Activated CD4-positive, CD25-positive, alpha-beta regulatory T cell treated with anti-CD3 and anti-CD28 coated beads, Interleukin-2, amount 50 U/mL, for 24 hours (primary cell): ENCODE measurements around the gene TP53.

ENCODE experiments used
- ATAC-seq, 2 donors: fragments of 150-1000 bp; cut with Tn5 transposase; one replicate each; pipeline ENCODE4 v1.10.0; 2021; ENCODE audit warnings: mild to moderate bottlenecking in 1 of 2, moderate library complexity in 1 of 2

Gene TP53

GRCh38 chr17:7706631-7707354, 19.5 kb upstream of the TP53 start:
- ATAC-seq, result no peak

- ATAC-seq, result peak in 1 of 2 donors; percentile 39
These were observed 18.3 kb upstream of the TP53 start for GRCh38 chr17:7705269-7706255.

GRCh38 chr17:7704601-7705268, 17.4 kb upstream of the TP53 start, which contains the start of gene EFNB3:
TSS of gene EFNB3 (plus strand) at chr17:7705202. CDS start at chr17:7705599, 397 bp downstream.
- ATAC-seq, result peak in 1 of 2 donors; percentile 18

- peak in 1 of 2 donors; percentile 30 for ATAC-seq
These were observed 16.5 kb upstream of the TP53 start for GRCh38 chr17:7703584-7704479.

- no peak for ATAC-seq
These were observed 15.5 kb upstream of the TP53 start for GRCh38 chr17:7702776-7703175.

- no peak for ATAC-seq
These were observed 14.4 kb upstream of the TP53 start for GRCh38 chr17:7701681-7702080.

GRCh38 chr17:7700510-7700909, 13.2 kb upstream of the TP53 start:
- ATAC-seq, result no peak

- ATAC-seq, result no peak
These were observed 10.7 kb upstream of the TP53 start for GRCh38 chr17:7697828-7698588.

GRCh38 chr17:7695586-7695985, 8.3 kb upstream of the TP53 start:
- ATAC-seq, result no peak

- ATAC-seq, result no peak
These were observed 1.6 kb upstream of the TP53 start for GRCh38 chr17:7688808-7689316.

GRCh38 chr17:7687908-7688807, 868 bp upstream of the TP53 start, which contains the start of gene WRAP53:
TSS of gene WRAP53 (plus strand) at chr17:7688477. CDS start at chr17:7688649, 172 bp downstream.
- ATAC-seq, result peak; percentile 81 to 86

GRCh38 chr17:7686222-7687071, 843 bp downstream of the TP53 start:
- peak; percentile 37 to 42 for ATAC-seq

- peak; percentile 64 to 67 for ATAC-seq
These were observed 1.6 kb downstream of the TP53 start for GRCh38 chr17:7685533-7686221.

- ATAC-seq, result no peak
These were observed 2.3 kb downstream of the TP53 start for GRCh38 chr17:7684851-7685532.

- ATAC-seq, result no peak
These were observed 9.8 kb downstream of the TP53 start for GRCh38 chr17:7677388-7678067.

GRCh38 chr17:7676533-7676932, 10.8 kb downstream of the TP53 start:
- ATAC-seq, result no peak

GRCh38 chr17:7674934-7675333, 12.4 kb downstream of the TP53 start:
- no peak for ATAC-seq
